Neutrophil (primary cell): ENCODE measurements around the gene LYL1.

Experiments used
- H3K27ac ChIP-seq: fragments of 200-600 bp; sonication (generic); 2 replicates; pipeline ENCODE4 v1.5.1; 2016; ENCODE audit warnings: mild to moderate bottlenecking, moderate library complexity
- H3K27me3 ChIP-seq: fragments of 200-600 bp; sonication (generic); 2 replicates; pipeline ENCODE4 v1.6.0; 2016; ENCODE audit warnings: mild to moderate bottlenecking
- H3K36me3 ChIP-seq: fragments of 200-600 bp; sonication (generic); 2 replicates; pipeline ENCODE4 v1.5.1; 2017
- H3K4me1 ChIP-seq, 2 experiments: fragments of 200-600 bp in 1 of 2; sonication (generic) in 1 of 2; 1 replicate in 1 of 2; 2 replicates in 1 of 2; pipeline versions ENCODE4 v1.5.1 to v1.6.1; 2013 to 2016; ENCODE audit warnings: low read depth in 1 of 2, low read length in 1 of 2, mild to moderate bottlenecking in 1 of 2, moderate library complexity in 1 of 2; ENCODE audit not compliant: control insufficient read depth in 1 of 2, insufficient read depth in 1 of 2
- H3K4me3 ChIP-seq, 2 experiments: fragments of 200-600 bp in 1 of 2; sonication (generic) in 1 of 2; 1 replicate in 1 of 2; 2 replicates in 1 of 2; pipeline ENCODE4 v1.5.1; 2013 to 2016; ENCODE audit warnings: low read depth in 1 of 2, low read length in 1 of 2, mild to moderate bottlenecking in 1 of 2, moderate library complexity in 1 of 2
- H3K9me3 ChIP-seq: fragments of 200-600 bp; sonication (generic); 2 replicates; pipeline ENCODE4 v1.5.1; 2016
- CTCF ChIP-seq: fragments of 200-600 bp; sonication (generic); IDR thresholded peaks from 2 replicates; pipeline ENCODE4 v1.5.1; 2016; ENCODE audit warnings: antibody characterized with exemption

Gene LYL1

GRCh38 chr19:13056052-13056660 lies 46.5 kb downstream of the LYL1 start:
- Histone ChIP-seq H3K9me3 (no peaks in the 10 kb centered on the region), H3K27ac (no peak overlapping the region), H3K36me3 (no peaks in the 10 kb centered on the region), H3K4me3 (no peak overlapping the region), H3K4me1 (peaks cover 5 to 12% of the 10 kb centered on the region in 2 experiments), H3K27me3 (peaks cover 87% of the 10 kb centered on the region)
- TF ChIP-seq CTCF: no peak

GRCh38 chr19:13055213-13056051 lies 47.2 kb downstream of the LYL1 start:
- TF ChIP-seq CTCF: no peak
- Histone ChIP-seq H3K4me3 (no peak overlapping the region), H3K9me3 (no peaks in the 10 kb centered on the region), H3K36me3 (no peaks in the 10 kb centered on the region), H3K27me3 (peaks cover 85% of the 10 kb centered on the region), H3K4me1 (peaks cover 0 to 5% of the 10 kb centered on the region in 2 experiments), H3K27ac (no peak overlapping the region)

GRCh38 chr19:13054626-13055212 lies 47.9 kb downstream of the LYL1 start:
- peaks cover 0 to 5% of the 10 kb centered on the region in 2 experiments for H3K4me1 ChIP-seq
- no peak for TF ChIP-seq CTCF
- H3K9me3 ChIP-seq: no peaks in the 10 kb centered on the region
- no peak overlapping the region for H3K27ac ChIP-seq
- H3K4me3 ChIP-seq: no peak overlapping the region
- H3K27me3 ChIP-seq: peaks cover 78% of the 10 kb centered on the region
- H3K36me3 ChIP-seq: no peaks in the 10 kb centered on the region

- Histone ChIP-seq H3K4me3 (no peak overlapping the region), H3K27me3 (peaks cover 72% of the 10 kb centered on the region), H3K27ac (no peak overlapping the region), H3K9me3 (no peaks in the 10 kb centered on the region), H3K4me1 (peaks cover 0 to 5% of the 10 kb centered on the region in 2 experiments), H3K36me3 (no peaks in the 10 kb centered on the region)
- no peak for TF ChIP-seq CTCF
Observed at GRCh38 chr19:13053761-13054625, 48.7 kb downstream of the LYL1 start.

- H3K4me3 ChIP-seq: no peak overlapping the region
- H3K4me1 ChIP-seq: peaks cover 0 to 5% of the 10 kb centered on the region in 2 experiments
- no peak for TF ChIP-seq CTCF
- no peaks in the 10 kb centered on the region for H3K36me3 ChIP-seq
- no peaks in the 10 kb centered on the region for H3K9me3 ChIP-seq
- no peak overlapping the region for H3K27ac ChIP-seq
- peaks cover 67% of the 10 kb centered on the region for H3K27me3 ChIP-seq
Observed at GRCh38 chr19:13053238-13053637, 49.4 kb downstream of the LYL1 start.
